Type B pancreatic cell (in vitro differentiated cells): ENCODE results near the gene KLHL29. TPM values are rescaled to one million over a fixed set of nuclear protein-coding genes. Genes with fewer than 3 reads are reported as not detected.

ENCODE experiments used
- DNase-seq: peaks from one replicate; pipeline ENCODE4 v3.0.0; 2021; ENCODE audit warnings: mixed read lengths; ENCODE audit not compliant: unreplicated experiment; ENCODE audit errors: extremely low spot score
- H3K27ac Mint-ChIP-seq: 2 replicates; pipeline ENCODE4 v1.8.0; 2021; ENCODE audit warnings: mild to moderate bottlenecking, mixed read lengths
- H3K27me3 Mint-ChIP-seq: 2 replicates; pipeline ENCODE4 v1.8.0; 2021; ENCODE audit warnings: mixed read lengths
- H3K36me3 Mint-ChIP-seq: 2 replicates; pipeline ENCODE4 v1.8.0; 2021; ENCODE audit warnings: mixed read lengths
- H3K4me1 Mint-ChIP-seq: one replicate; pipeline ENCODE4 v1.8.0; 2021; ENCODE audit warnings: mixed read lengths; ENCODE audit not compliant: unreplicated experiment
- H3K4me3 Mint-ChIP-seq: 2 replicates; pipeline ENCODE4 v1.8.0; 2021; ENCODE audit warnings: mild to moderate bottlenecking, mixed read lengths
- H3K9me3 Mint-ChIP-seq: 2 replicates; pipeline ENCODE4 v1.8.0; 2021; ENCODE audit warnings: mixed read lengths
- CTCF ChIP-seq: fragments of 200-600 bp; sonication (generic); conservative IDR thresholded peaks from 2 replicates; pipeline ENCODE4 v1.5.0; 2021; ENCODE audit warnings: antibody characterized with exemption, mild to moderate bottlenecking
- total RNA-seq: library from RNA; stranded (reverse); gene quantifications from 2 replicates; pipeline ENCODE4 v1.2.1, GENCODE V29; 2021; ENCODE audit warnings: low replicate concordance

Gene KLHL29
- total RNA-seq, 1 donor from 2014 or later: 24.1 TPM

- peaks cover 18% of the 10 kb centered on the region for H3K4me1 Mint-ChIP-seq
These were observed 79.2 kb downstream of the KLHL29 start for GRCh38 chr2:23464156-23464555.

GRCh38 chr2:23464905-23465537 lies 80.0 kb downstream of the KLHL29 start:
- Mint-ChIP-seq H3K4me1 (peaks cover 25% of the 10 kb centered on the region), H3K4me3 (no peak overlapping the region), H3K27ac (no peak overlapping the region), H3K27me3 (no peaks in the 10 kb centered on the region), H3K9me3 (no peaks in the 10 kb centered on the region), H3K36me3 (peaks cover 3% of the 10 kb centered on the region)
- DNase-seq: no peak
- no peak for TF ChIP-seq CTCF

More at GRCh38 chr2:23464156-23464555, 79.2 kb downstream of the KLHL29 start:
- H3K9me3 Mint-ChIP-seq: no peaks in the 10 kb centered on the region
- no peaks in the 10 kb centered on the region for H3K27me3 Mint-ChIP-seq
- DNase-seq: no peak
- H3K36me3 Mint-ChIP-seq: peaks cover 3% of the 10 kb centered on the region
- TF ChIP-seq CTCF: no peak
- H3K4me3 Mint-ChIP-seq: no peak overlapping the region
- no peak overlapping the region for H3K27ac Mint-ChIP-seq

GRCh38 chr2:23465936-23466335 lies 81.0 kb downstream of the KLHL29 start:
- H3K9me3 Mint-ChIP-seq: no peaks in the 10 kb centered on the region
- no peak for DNase-seq
- no peaks in the 10 kb centered on the region for H3K27me3 Mint-ChIP-seq
- TF ChIP-seq CTCF: no peak
- H3K36me3 Mint-ChIP-seq: peaks cover 3% of the 10 kb centered on the region
- no peak overlapping the region for H3K4me3 Mint-ChIP-seq
- H3K4me1 Mint-ChIP-seq: peaks cover 21% of the 10 kb centered on the region
- no peak overlapping the region for H3K27ac Mint-ChIP-seq

- no peaks in the 10 kb centered on the region for H3K9me3 Mint-ChIP-seq
- no peak for TF ChIP-seq CTCF
- peaks cover 3% of the 10 kb centered on the region for H3K36me3 Mint-ChIP-seq
- H3K4me1 Mint-ChIP-seq: peaks cover 21% of the 10 kb centered on the region
- no peaks in the 10 kb centered on the region for H3K27me3 Mint-ChIP-seq
- H3K27ac Mint-ChIP-seq: no peak overlapping the region
- no peak for DNase-seq
- no peak overlapping the region for H3K4me3 Mint-ChIP-seq
These were observed 82.6 kb downstream of the KLHL29 start for GRCh38 chr2:23467618-23468017.

- no peak overlapping the region for H3K27ac Mint-ChIP-seq
These were observed 83.6 kb downstream of the KLHL29 start for GRCh38 chr2:23468474-23469141.

More at GRCh38 chr2:23468474-23469141, 83.6 kb downstream of the KLHL29 start:
- no peak overlapping the region for H3K4me3 Mint-ChIP-seq
- H3K9me3 Mint-ChIP-seq: no peaks in the 10 kb centered on the region
- H3K27me3 Mint-ChIP-seq: no peaks in the 10 kb centered on the region
- no peak for TF ChIP-seq CTCF
- no peak for DNase-seq
- peaks cover 3% of the 10 kb centered on the region for H3K36me3 Mint-ChIP-seq
- H3K4me1 Mint-ChIP-seq: peaks cover 21% of the 10 kb centered on the region
